ENCODE data around the gene ERP27. TPM values are rescaled to one million over a fixed set of nuclear protein-coding genes. Genes with fewer than 3 reads are reported as not detected.

Gene ERP27
- total RNA-seq, 2 donors from 2014 or later: 79.1 to 131 TPM

- no peaks in the 10 kb centered on the region for H3K9me3 ChIP-seq
- ATAC-seq: no peak
- TF ChIP-seq CTCF (IDR thresholded peaks at IDR 0.05): no peak
- no peak for TF ChIP-seq POLR2A (IDR thresholded peaks at IDR 0.05)
- H3K27ac ChIP-seq: peak overlapping the region in 1 of 4 donors; percentile 39
- no peak for DNase-seq
- 46 to 60% methylated on average over 2 of the region's 2 CpGs for WGBS, 2 donors
- H3K4me3 ChIP-seq: no peak overlapping the region
- H3K27me3 ChIP-seq: no peaks in the 10 kb centered on the region
- peaks cover 24% of the 10 kb centered on the region for H3K4me1 ChIP-seq
- peaks cover 0 to 28% of the 10 kb centered on the region in 2 donors for H3K36me3 ChIP-seq (replicated peaks in 1 of 2; ENCODE audit: insufficient read depth in 1 of 2, low read depth in 2 of 2)
- intact Hi-C loops (cut with DNase I): no loop called here
Measured at GRCh38 chr12:14915736-14916135, 22.6 kb downstream of the ERP27 start.

DNA sequence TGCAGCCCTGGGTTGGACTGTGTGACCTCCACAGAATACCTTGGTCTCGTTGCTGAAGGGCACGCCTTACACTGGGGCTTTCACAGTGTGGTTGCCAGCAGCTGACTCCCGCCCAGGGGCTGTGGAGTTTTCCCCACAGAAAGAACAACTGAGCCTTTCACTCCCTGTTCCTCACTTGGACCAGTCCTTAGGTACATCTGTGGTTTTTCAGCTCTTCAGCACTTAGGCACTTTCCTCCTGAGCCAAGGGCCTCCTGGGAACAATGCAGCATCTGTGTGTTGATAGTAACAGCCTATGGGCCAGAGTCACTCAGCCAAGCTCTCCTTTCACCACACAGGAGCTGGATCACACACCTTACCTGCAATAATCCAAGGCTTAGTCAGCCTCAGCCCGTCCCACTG lies 25.0 kb downstream of the ERP27 start:
- WGBS, 2 donors: 72 to 77% methylated on average over 4 of the region's 4 CpGs
- intact Hi-C loops (cut with DNase I): no loop called here
- peak; percentile 72 for ATAC-seq
- TF ChIP-seq CTCF (IDR thresholded peaks at IDR 0.05) (no peak), POLR2A (IDR thresholded peaks at IDR 0.05) (peak in 1 of 3 donors; percentile 8)
- DNase-seq: peak in 2 of 4 donors; percentile 22 to 32
- H3K4me1 ChIP-seq: peaks cover 30% of the 10 kb centered on the region
- no peaks in the 10 kb centered on the region for H3K9me3 ChIP-seq
- no peaks in the 10 kb centered on the region for H3K27me3 ChIP-seq
- no peak overlapping the region for H3K4me3 ChIP-seq
- peaks cover 0 to 29% of the 10 kb centered on the region in 2 donors for H3K36me3 ChIP-seq (replicated peaks in 1 of 2; ENCODE audit: insufficient read depth in 1 of 2, low read depth in 2 of 2)
- H3K27ac ChIP-seq: peak overlapping the region in 3 of 4 donors; percentile 22 to 59 (median 54)

DNA sequence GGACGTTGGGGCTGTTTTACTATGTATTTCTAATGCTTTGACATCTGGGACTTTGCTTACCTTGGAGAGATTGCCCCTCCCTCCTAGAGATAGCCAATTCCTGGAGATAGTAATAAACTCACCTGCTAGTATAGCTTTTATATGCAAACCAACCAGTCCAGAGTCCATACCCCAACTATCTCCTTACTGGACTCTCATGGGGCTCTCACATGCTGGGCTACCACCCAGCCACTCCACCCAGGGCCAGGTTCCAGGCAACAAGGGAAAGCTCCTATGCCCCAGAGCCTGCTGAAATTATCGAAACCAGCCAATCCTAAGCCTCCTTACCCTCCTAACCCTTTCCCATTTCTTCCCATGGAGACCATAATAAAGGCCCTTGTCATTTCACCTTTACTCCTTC lies 27.2 kb downstream of the ERP27 start:
- 14 to 21% methylated on average over 2 of the region's 2 CpGs for WGBS, 2 donors
- ATAC-seq: no peak
- Histone ChIP-seq H3K9me3 (no peaks in the 10 kb centered on the region), H3K36me3 (replicated peaks in 1 of 2; ENCODE audit: insufficient read depth in 1 of 2, low read depth in 2 of 2) (peaks cover 0 to 22% of the 10 kb centered on the region in 2 donors), H3K27ac (no peak overlapping the region), H3K4me1 (peaks cover 32% of the 10 kb centered on the region), H3K27me3 (no peaks in the 10 kb centered on the region), H3K4me3 (no peak overlapping the region)
- no peak for DNase-seq
- intact Hi-C loops (cut with DNase I): no loop called here
- TF ChIP-seq POLR2A (IDR thresholded peaks at IDR 0.05) (no peak), CTCF (IDR thresholded peaks at IDR 0.05) (no peak)

- no peaks in the 10 kb centered on the region for H3K27me3 ChIP-seq
- H3K9me3 ChIP-seq: no peaks in the 10 kb centered on the region
- intact Hi-C loops (cut with DNase I): no loop called here
- ATAC-seq (no peak), DNase-seq (no peak)
- TF ChIP-seq CTCF (IDR thresholded peaks at IDR 0.05) (no peak), POLR2A (IDR thresholded peaks at IDR 0.05) (no peak)
- peaks cover 0 to 16% of the 10 kb centered on the region in 2 donors for H3K36me3 ChIP-seq (replicated peaks in 1 of 2; ENCODE audit: insufficient read depth in 1 of 2, low read depth in 2 of 2)
- 77 to 86% methylated on average over 5 of the region's 5 CpGs for WGBS, 2 donors
- peak overlapping the region in 2 of 4 donors; percentile 40 to 47 for H3K27ac ChIP-seq
- peaks cover 40% of the 10 kb centered on the region for H3K4me1 ChIP-seq
- no peak overlapping the region for H3K4me3 ChIP-seq
Measured at GRCh38 chr12:14910090-14910915, 28.0 kb downstream of the ERP27 start.

All from body of pancreas (tissue), 4 donors.